GM23338 (cell line): ENCODE results near the gene CYGB. TPM values are rescaled to one million over a fixed set of nuclear protein-coding genes. Genes with fewer than 3 reads are reported as not detected.

ENCODE experiments used
- ATAC-seq: fragments of 200-7000 bp; cut with Tn5 transposase; 3 replicates; pipeline ENCODE4 v1.9.1; 2020
- DNase-seq: peaks from one replicate; pipeline ENCODE4 v3.0.0-alpha.2; 2015; ENCODE audit warnings: low spot score
- H2AFZ ChIP-seq: fragments of 200-600 bp; sonication (generic); 2 replicates; pipeline ENCODE4 v1.8.0; 2016; ENCODE audit warnings: antibody characterized with exemption, mild to moderate bottlenecking, moderate library complexity
- H3F3A ChIP-seq: fragments of 200-600 bp; sonication (generic); replicated peaks from 2 replicates; pipeline ENCODE4 v1.8.0; 2017; ENCODE audit warnings: antibody characterized with exemption, mixed run types, low read depth
- H3K27ac ChIP-seq: fragments of 200-600 bp; sonication (generic); 2 replicates; pipeline ENCODE4 v1.6.1; 2016; ENCODE audit warnings: low read depth
- H3K27me3 ChIP-seq: fragments of 200-600 bp; sonication (generic); 2 replicates; pipeline ENCODE4 v1.8.0; 2016; ENCODE audit warnings: mild to moderate bottlenecking, mixed run types, moderate library complexity; ENCODE audit not compliant: insufficient read depth
- H3K36me3 ChIP-seq: fragments of 200-600 bp; sonication (generic); 2 replicates; pipeline ENCODE4 v1.8.0; 2016; ENCODE audit warnings: mild to moderate bottlenecking; ENCODE audit not compliant: insufficient read depth
- H3K4me1 ChIP-seq: fragments of 200-600 bp; sonication (generic); 2 replicates; pipeline ENCODE4 v1.8.0; 2016; ENCODE audit warnings: mild to moderate bottlenecking, moderate library complexity; ENCODE audit not compliant: insufficient read depth
- H3K4me2 ChIP-seq: fragments of 200-600 bp; sonication (generic); 2 replicates; pipeline ENCODE4 v1.7.1; 2017; ENCODE audit warnings: mixed run types
- H3K4me3 ChIP-seq: fragments of 200-600 bp; sonication (generic); 2 replicates; pipeline ENCODE4 v1.6.1; 2016; ENCODE audit warnings: mixed run types
- H3K79me2 ChIP-seq: fragments of 200-600 bp; sonication (generic); replicated peaks from 2 replicates; pipeline ENCODE4 v1.8.0; 2017; ENCODE audit warnings: mild to moderate bottlenecking; ENCODE audit not compliant: insufficient read depth
- H3K9me2 ChIP-seq: fragments of 200-600 bp; sonication (generic); 2 replicates; pipeline ENCODE4 v1.8.0; 2017; ENCODE audit not compliant: insufficient read depth
- H4K20me1 ChIP-seq: fragments of 200-600 bp; sonication (generic); replicated peaks from 2 replicates; pipeline ENCODE4 v1.8.0; 2017; ENCODE audit warnings: mild to moderate bottlenecking; ENCODE audit not compliant: insufficient read depth
- H3K27ac Mint-ChIP-seq: 2 replicates; pipeline ENCODE4 v1.8.0; 2020; ENCODE audit warnings: inconsistent platforms, mild to moderate bottlenecking, moderate library complexity, mixed read lengths
- H3K27me3 Mint-ChIP-seq: 3 replicates; pipeline ENCODE4 v1.8.0; 2022; ENCODE audit warnings: low read depth, mild to moderate bottlenecking, moderate library complexity, mixed read lengths, inconsistent platforms; ENCODE audit not compliant: insufficient read depth, poor library complexity
- H3K36me3 Mint-ChIP-seq: 3 replicates; pipeline ENCODE4 v1.8.0; 2021; ENCODE audit warnings: low read depth, mild to moderate bottlenecking, inconsistent platforms, moderate library complexity, mixed read lengths
- H3K4me1 Mint-ChIP-seq: 3 replicates; pipeline ENCODE4 v1.8.0; 2020; ENCODE audit warnings: mild to moderate bottlenecking, inconsistent platforms, mixed read lengths
- H3K4me3 Mint-ChIP-seq: 3 replicates; pipeline ENCODE4 v1.8.0; 2021; ENCODE audit warnings: moderate library complexity, mild to moderate bottlenecking, inconsistent platforms, mixed read lengths
- H3K9me3 Mint-ChIP-seq: 3 replicates; pipeline ENCODE4 v1.8.0; 2020; ENCODE audit warnings: moderate library complexity, mild to moderate bottlenecking, inconsistent platforms, mixed read lengths
- CTCF ChIP-seq, 2 experiments: fragments of 200-600 bp in 1 of 2; sonication (generic) in 1 of 2; conservative IDR thresholded peaks; 2 replicates each; pipeline versions ENCODE4 v1.5.1 to v1.6.1; 2016 to 2017; ENCODE audit warnings: antibody characterized with exemption in 2 of 2, low read depth in 2 of 2, mild to moderate bottlenecking in 2 of 2, moderate library complexity in 1 of 2
- EZH2 ChIP-seq: fragments of 200-600 bp; sonication (generic); IDR thresholded peaks from one replicate; pipeline ENCODE4 v1.8.0; 2017; ENCODE audit warnings: antibody characterized with exemption, mild to moderate bottlenecking, low read depth; ENCODE audit not compliant: unreplicated experiment
- JUNB ChIP-seq: IDR thresholded peaks from one replicate; pipeline ENCODE4 v1.6.1; 2016; ENCODE audit warnings: antibody characterized with exemption; ENCODE audit not compliant: unreplicated experiment
- POLR2AphosphoS5 ChIP-seq: IDR thresholded peaks from 2 replicates; pipeline ENCODE4 v1.6.1; 2016; ENCODE audit warnings: antibody characterized with exemption, low read depth
- ZNF114 ChIP-seq: fragments of 250-450 bp; sonication (Bioruptor Pico); IDR thresholded peaks from 2 replicates; pipeline ENCODE4 v1.5.0; 2020; ENCODE audit warnings: mild to moderate bottlenecking, moderate library complexity
- ZNF331 ChIP-seq: fragments of 250-450 bp; sonication (Bioruptor Pico); IDR thresholded peaks from 2 replicates; pipeline ENCODE4 v1.5.0; 2020; ENCODE audit warnings: low read depth, mild to moderate bottlenecking, moderate library complexity
- polyA plus RNA-seq: library from polyadenylated mRNA; unstranded; fragments of >200 nt; fragmentation: Nextera tagmentation; extraction: Ambion mirVana; gene quantifications from 2 replicates; pipeline ENCODE4 v1.2.1, GENCODE V29; 2016
- total RNA-seq: library from RNA; depleted of rRNA; stranded (reverse); fragments of >200 nt; shearing (Covaris generic); gene quantifications from 2 replicates; pipeline ENCODE4 v1.2.3, GENCODE V29; 2014
- TF ChIP-seq, protein P1 (sequence below): IDR thresholded peaks from 2 replicates; pipeline ENCODE4 v1.6.1; 2016; ENCODE audit warnings: antibody characterized with exemption
- TF ChIP-seq, protein P2 (sequence below): IDR thresholded peaks from one replicate; pipeline ENCODE4 v1.6.1; 2018; ENCODE audit warnings: antibody characterized with exemption; ENCODE audit not compliant: unreplicated experiment

Gene CYGB
- total and polyA plus RNA-seq, 2 experiments from 2014 or later, result 1.2 to 1.7 TPM

DNA sequence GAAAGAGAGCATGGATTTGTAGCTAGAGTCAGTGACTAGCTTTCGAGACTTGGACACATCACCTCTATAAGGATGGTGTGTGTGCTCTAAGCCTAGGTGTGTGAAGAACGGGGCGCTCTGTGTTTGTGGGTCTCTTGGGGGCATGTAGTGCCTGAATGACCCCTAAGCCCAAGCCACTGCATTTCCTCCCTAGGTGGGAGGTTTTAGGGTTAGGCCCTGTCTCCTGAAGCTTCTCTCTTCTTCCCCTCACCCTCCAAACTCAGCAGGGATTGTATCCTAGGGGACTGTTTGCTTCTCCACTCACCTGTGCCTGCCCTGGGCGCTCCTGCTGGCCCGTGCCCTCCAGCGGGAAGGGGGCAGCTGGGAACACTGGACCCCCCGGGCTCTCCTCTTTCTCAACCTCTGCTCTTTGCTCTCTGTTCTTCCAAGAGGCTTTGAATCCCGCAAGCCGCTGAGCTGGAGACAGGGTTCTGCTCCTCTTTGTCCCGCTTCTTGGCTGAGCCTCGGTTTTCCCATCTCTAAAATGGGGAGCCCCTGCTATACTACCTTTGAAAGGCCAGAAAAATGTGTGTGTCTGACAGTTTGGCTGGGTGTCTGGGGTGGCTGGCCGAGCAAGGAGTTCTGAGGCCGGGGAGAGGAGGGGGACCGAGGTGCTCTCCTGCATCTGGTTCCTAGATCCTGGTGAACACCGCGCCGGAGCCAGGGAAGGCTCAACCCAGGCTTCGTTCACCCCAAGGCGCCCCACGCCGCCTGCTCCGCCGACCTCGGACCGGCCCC is 810 bp downstream of the CYGB start:
- Mint-ChIP-seq H3K9me3 (no peaks in the 10 kb centered on the region; the same call in 2 of the 3 replicates), H3K4me1 (peaks cover 33% of the 10 kb centered on the region), H3K36me3 (no peaks in the 10 kb centered on the region), H3K4me3 (peak overlapping the region; percentile 56), H3K27me3 (peaks cover 42% of the 10 kb centered on the region), H3K27ac (no peak overlapping the region)
- Histone ChIP-seq H3K4me2 (peak overlapping the region; percentile 90), H3K27me3 (peaks cover 47% of the 10 kb centered on the region), H2AFZ (no peak overlapping the region; the same call in 1 of the 2 replicates), H3K36me3 (no peaks in the 10 kb centered on the region), H3K79me2 (no peaks in the 10 kb centered on the region), H3K4me1 (peaks cover 7% of the 10 kb centered on the region), H3F3A (0 out of 2 replicates have a peak, but pooled peaks cover 5% of the 10 kb centered on the region), H3K9me2 (no peaks in the 10 kb centered on the region), H4K20me1 (no peaks in the 10 kb centered on the region), H3K4me3 (peak overlapping the region; percentile 69), H3K27ac (no peak overlapping the region)
- peak; percentile 1 for ATAC-seq
- peak; percentile 32 for DNase-seq
- TF ChIP-seq EZH2, result peak; percentile 66
- no peak for TF ChIP-seq ZNF331 (CRISPR knock-in tag)
- TF ChIP-seq ZNF114, result no peak
- TF ChIP-seq JUNB, result no peak

GRCh38 chr17:76535788-76536510 is 1.6 kb downstream of the CYGB start:
- peaks cover 29% of the 10 kb centered on the region for H3K4me1 Mint-ChIP-seq
- ATAC-seq, result no peak
- TF ChIP-seq JUNB (no peak), EZH2 (no peak), CTCF (conservative IDR thresholded peaks at IDR 0.05; ENCODE audit: low read depth in 2 of 2) (no peak), POLR2AphosphoS5 (no peak), ZNF331 (CRISPR knock-in tag) (no peak)
- TF ChIP-seq, protein P1, sequence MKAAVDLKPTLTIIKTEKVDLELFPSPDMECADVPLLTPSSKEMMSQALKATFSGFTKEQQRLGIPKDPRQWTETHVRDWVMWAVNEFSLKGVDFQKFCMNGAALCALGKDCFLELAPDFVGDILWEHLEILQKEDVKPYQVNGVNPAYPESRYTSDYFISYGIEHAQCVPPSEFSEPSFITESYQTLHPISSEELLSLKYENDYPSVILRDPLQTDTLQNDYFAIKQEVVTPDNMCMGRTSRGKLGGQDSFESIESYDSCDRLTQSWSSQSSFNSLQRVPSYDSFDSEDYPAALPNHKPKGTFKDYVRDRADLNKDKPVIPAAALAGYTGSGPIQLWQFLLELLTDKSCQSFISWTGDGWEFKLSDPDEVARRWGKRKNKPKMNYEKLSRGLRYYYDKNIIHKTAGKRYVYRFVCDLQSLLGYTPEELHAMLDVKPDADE, result no peak
- TF ChIP-seq, protein P2, sequence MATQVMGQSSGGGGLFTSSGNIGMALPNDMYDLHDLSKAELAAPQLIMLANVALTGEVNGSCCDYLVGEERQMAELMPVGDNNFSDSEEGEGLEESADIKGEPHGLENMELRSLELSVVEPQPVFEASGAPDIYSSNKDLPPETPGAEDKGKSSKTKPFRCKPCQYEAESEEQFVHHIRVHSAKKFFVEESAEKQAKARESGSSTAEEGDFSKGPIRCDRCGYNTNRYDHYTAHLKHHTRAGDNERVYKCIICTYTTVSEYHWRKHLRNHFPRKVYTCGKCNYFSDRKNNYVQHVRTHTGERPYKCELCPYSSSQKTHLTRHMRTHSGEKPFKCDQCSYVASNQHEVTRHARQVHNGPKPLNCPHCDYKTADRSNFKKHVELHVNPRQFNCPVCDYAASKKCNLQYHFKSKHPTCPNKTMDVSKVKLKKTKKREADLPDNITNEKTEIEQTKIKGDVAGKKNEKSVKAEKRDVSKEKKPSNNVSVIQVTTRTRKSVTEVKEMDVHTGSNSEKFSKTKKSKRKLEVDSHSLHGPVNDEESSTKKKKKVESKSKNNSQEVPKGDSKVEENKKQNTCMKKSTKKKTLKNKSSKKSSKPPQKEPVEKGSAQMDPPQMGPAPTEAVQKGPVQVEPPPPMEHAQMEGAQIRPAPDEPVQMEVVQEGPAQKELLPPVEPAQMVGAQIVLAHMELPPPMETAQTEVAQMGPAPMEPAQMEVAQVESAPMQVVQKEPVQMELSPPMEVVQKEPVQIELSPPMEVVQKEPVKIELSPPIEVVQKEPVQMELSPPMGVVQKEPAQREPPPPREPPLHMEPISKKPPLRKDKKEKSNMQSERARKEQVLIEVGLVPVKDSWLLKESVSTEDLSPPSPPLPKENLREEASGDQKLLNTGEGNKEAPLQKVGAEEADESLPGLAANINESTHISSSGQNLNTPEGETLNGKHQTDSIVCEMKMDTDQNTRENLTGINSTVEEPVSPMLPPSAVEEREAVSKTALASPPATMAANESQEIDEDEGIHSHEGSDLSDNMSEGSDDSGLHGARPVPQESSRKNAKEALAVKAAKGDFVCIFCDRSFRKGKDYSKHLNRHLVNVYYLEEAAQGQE, result no peak

More at GRCh38 chr17:76535788-76536510, 1.6 kb downstream of the CYGB start:
- H3K79me2 ChIP-seq, result no peaks in the 10 kb centered on the region
- no peak overlapping the region for H3K27ac ChIP-seq
- H2AFZ ChIP-seq, result no peak overlapping the region
- H3K27me3 ChIP-seq, result peaks cover 47% of the 10 kb centered on the region
- H3K4me2 ChIP-seq, result no peak overlapping the region
- H3K27ac Mint-ChIP-seq, result no peak overlapping the region
- peaks cover 42% of the 10 kb centered on the region for H3K27me3 Mint-ChIP-seq
- no peak overlapping the region for H3K4me3 ChIP-seq
- H3F3A ChIP-seq, result 0 out of 2 replicates have a peak, but pooled peaks cover 5% of the 10 kb centered on the region
- H3K4me1 ChIP-seq, result no peaks in the 10 kb centered on the region; the same call in 1 of the 2 replicates
- peak overlapping the region; percentile 7; the same call in 1 of the 3 replicates for H3K4me3 Mint-ChIP-seq
- no peak for DNase-seq
- H3K36me3 Mint-ChIP-seq, result no peaks in the 10 kb centered on the region
- H3K9me3 Mint-ChIP-seq, result no peaks in the 10 kb centered on the region; the same call in 2 of the 3 replicates
- H4K20me1 ChIP-seq, result no peaks in the 10 kb centered on the region
- H3K36me3 ChIP-seq, result no peaks in the 10 kb centered on the region
- H3K9me2 ChIP-seq, result no peaks in the 10 kb centered on the region
